Measurements from ENCODE around the gene ATP6V1B1.

GRCh38 chr2:71004857-71005256 is 69.2 kb downstream of the ATP6V1B1 start:
- TF ChIP-seq ZBTB43 (CRISPR knock-in tag; IDR thresholded peaks at IDR 0.05) = no peak
- TF ChIP-seq CTCF (IDR thresholded peaks at IDR 0.05) = no peak
- no peak for TF ChIP-seq NR3C1 (CRISPR knock-in tag; conservative IDR thresholded peaks at IDR 0.05; ENCODE audit: low read depth)
- TF ChIP-seq USF2 (CRISPR knock-in tag; IDR thresholded peaks at IDR 0.05) = no peak
- TF ChIP-seq ZNF416 (CRISPR knock-in tag; IDR thresholded peaks at IDR 0.05) = no peak
- no peak for TF ChIP-seq JUN (CRISPR knock-in tag; IDR thresholded peaks at IDR 0.05)
- TF ChIP-seq ZNF232 (CRISPR knock-in tag; IDR thresholded peaks at IDR 0.05) = no peak
- TF ChIP-seq KAT7 (CRISPR knock-in tag; IDR thresholded peaks at IDR 0.05; ENCODE audit: borderline replicate concordance) = no peak
- TF ChIP-seq E2F1 (CRISPR knock-in tag; IDR thresholded peaks at IDR 0.05) = no peak
- no peak for TF ChIP-seq NFYB (CRISPR knock-in tag; conservative IDR thresholded peaks at IDR 0.05; ENCODE audit: low read depth)
- TF ChIP-seq TEAD4 (CRISPR knock-in tag; IDR thresholded peaks at IDR 0.05) = no peak
- no peak for TF ChIP-seq HMGA2 (CRISPR knock-in tag; IDR thresholded peaks at IDR 0.05)
- no peak for TF ChIP-seq ZNF263 (CRISPR knock-in tag; IDR thresholded peaks at IDR 0.05; ENCODE audit: low read depth)
- no peak for TF ChIP-seq GABPB1 (CRISPR knock-in tag; IDR thresholded peaks at IDR 0.05)
